Heart left ventricle (tissue), 13 donors: ENCODE results near the gene LAMC3.

ENCODE experiments used
- POLR2A ChIP-seq, 2 donors: fragments of 450-650 bp; IDR thresholded peaks; one replicate each; pipeline ENCODE4 v1.6.1; 2017; ENCODE audit warnings: antibody characterized with exemption in 2 of 2, mild to moderate bottlenecking in 2 of 2, moderate library complexity in 2 of 2
- TF ChIP-seq, protein P1 (sequence below), 12 donors: fragments of 200-600 bp; sonication (generic) in 4 of 12; IDR thresholded peaks; one replicate each; pipeline versions ENCODE4 v1.5.0 to v1.8.0; 2018 to 2022; ENCODE audit warnings: antibody characterized with exemption in 12 of 12, mild to moderate bottlenecking in 5 of 12
- donor health status: ischemic (EF 13 %, LVEDD 7.1; RV severe dilation, severe dysfunction).
- donor health status: DM: no; HTN: yes; CAD: no.
- donor health status: DM: no; HTN: no; CAD: no.
- donor health status: ischemic (EF 25% LVEDD 6.9; RV normal size, moderate dysfunction).
- donor health status: ischemic (EF 25% LVEDD 5.7; RV mildly dilated, moderate dysfunction).
- donor health status: ischemic (EF 35%, LVEDD 5.7; RV mildly dilated, moderate dysfunction).
- donor health status: nonischemic (EF 11% LVEDD 7.7; RV severe dilation, severe dysfunction).
- donor health status: DM: yes; HTN: yes; CAD: no.
- donor health status: PGD.
- donor health status: ischemic (EF 29% LVEDD 5.4; RV normal size, mild dysfunction).
- donor health status: nonischemic (EF 23%, LVEDD 6.1; RV moderate dilation, normal function).

DNA sequence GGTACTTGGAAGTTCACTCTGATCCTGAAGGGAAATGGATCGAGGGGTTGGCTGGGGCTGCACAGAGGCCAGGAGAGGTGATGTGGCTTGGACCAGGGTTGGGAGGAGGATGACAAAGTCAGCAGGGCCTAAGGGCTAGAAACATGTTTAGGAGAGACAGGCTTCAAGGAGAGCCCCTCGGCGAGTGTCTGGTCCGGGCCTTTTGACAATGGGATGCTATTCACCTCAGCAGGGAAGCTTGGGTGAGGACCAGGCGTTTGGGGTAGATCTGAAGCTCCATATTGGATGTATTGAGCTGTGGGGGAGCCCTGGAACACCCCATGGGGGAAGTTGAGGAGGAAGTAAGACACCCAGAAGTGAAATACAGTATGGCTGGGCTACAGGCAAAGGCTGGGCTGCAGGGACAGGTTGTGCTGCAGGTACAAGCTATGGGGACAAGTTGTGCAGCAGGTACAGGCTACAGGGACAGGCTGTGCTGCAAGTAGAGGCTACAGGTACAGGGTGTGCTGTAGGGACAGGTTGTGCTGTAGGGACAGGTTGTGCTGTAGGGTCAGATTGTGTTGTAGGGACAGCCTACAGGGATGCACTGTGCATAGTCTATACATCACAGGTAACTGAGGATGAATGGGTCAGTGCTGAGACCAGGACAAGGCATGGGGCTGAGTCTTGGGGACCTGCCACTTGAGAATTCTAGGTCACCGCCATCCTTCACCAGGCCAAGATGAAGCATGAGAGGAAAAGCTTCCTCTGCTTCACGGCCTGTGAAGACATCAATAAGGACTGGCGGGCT, 47.3 kb upstream of the LAMC3 start:
- TF ChIP-seq, protein P1, sequence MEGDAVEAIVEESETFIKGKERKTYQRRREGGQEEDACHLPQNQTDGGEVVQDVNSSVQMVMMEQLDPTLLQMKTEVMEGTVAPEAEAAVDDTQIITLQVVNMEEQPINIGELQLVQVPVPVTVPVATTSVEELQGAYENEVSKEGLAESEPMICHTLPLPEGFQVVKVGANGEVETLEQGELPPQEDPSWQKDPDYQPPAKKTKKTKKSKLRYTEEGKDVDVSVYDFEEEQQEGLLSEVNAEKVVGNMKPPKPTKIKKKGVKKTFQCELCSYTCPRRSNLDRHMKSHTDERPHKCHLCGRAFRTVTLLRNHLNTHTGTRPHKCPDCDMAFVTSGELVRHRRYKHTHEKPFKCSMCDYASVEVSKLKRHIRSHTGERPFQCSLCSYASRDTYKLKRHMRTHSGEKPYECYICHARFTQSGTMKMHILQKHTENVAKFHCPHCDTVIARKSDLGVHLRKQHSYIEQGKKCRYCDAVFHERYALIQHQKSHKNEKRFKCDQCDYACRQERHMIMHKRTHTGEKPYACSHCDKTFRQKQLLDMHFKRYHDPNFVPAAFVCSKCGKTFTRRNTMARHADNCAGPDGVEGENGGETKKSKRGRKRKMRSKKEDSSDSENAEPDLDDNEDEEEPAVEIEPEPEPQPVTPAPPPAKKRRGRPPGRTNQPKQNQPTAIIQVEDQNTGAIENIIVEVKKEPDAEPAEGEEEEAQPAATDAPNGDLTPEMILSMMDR (IDR thresholded peaks at IDR 0.05) = no peak
- no peak for TF ChIP-seq POLR2A (IDR thresholded peaks at IDR 0.05)
